Cardiac atrium fibroblast (primary cell): Measurements from ENCODE around the gene SYNE1. TPM values are rescaled to one million over a fixed set of nuclear protein-coding genes. Genes with fewer than 3 reads are reported as not detected.

Experiments
- total RNA-seq: library from RNA; depleted of rRNA; stranded (reverse); fragments of >200 nt; gene quantifications from 2 replicates; pipeline ENCODE4 v1.2.3, GENCODE V29; 2015

The SYNE1 gene, protein sequence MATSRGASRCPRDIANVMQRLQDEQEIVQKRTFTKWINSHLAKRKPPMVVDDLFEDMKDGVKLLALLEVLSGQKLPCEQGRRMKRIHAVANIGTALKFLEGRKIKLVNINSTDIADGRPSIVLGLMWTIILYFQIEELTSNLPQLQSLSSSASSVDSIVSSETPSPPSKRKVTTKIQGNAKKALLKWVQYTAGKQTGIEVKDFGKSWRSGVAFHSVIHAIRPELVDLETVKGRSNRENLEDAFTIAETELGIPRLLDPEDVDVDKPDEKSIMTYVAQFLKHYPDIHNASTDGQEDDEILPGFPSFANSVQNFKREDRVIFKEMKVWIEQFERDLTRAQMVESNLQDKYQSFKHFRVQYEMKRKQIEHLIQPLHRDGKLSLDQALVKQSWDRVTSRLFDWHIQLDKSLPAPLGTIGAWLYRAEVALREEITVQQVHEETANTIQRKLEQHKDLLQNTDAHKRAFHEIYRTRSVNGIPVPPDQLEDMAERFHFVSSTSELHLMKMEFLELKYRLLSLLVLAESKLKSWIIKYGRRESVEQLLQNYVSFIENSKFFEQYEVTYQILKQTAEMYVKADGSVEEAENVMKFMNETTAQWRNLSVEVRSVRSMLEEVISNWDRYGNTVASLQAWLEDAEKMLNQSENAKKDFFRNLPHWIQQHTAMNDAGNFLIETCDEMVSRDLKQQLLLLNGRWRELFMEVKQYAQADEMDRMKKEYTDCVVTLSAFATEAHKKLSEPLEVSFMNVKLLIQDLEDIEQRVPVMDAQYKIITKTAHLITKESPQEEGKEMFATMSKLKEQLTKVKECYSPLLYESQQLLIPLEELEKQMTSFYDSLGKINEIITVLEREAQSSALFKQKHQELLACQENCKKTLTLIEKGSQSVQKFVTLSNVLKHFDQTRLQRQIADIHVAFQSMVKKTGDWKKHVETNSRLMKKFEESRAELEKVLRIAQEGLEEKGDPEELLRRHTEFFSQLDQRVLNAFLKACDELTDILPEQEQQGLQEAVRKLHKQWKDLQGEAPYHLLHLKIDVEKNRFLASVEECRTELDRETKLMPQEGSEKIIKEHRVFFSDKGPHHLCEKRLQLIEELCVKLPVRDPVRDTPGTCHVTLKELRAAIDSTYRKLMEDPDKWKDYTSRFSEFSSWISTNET (N-terminal part only)
- total RNA-seq = 22.6 and 39.7 TPM in 2 replicates

DNA sequence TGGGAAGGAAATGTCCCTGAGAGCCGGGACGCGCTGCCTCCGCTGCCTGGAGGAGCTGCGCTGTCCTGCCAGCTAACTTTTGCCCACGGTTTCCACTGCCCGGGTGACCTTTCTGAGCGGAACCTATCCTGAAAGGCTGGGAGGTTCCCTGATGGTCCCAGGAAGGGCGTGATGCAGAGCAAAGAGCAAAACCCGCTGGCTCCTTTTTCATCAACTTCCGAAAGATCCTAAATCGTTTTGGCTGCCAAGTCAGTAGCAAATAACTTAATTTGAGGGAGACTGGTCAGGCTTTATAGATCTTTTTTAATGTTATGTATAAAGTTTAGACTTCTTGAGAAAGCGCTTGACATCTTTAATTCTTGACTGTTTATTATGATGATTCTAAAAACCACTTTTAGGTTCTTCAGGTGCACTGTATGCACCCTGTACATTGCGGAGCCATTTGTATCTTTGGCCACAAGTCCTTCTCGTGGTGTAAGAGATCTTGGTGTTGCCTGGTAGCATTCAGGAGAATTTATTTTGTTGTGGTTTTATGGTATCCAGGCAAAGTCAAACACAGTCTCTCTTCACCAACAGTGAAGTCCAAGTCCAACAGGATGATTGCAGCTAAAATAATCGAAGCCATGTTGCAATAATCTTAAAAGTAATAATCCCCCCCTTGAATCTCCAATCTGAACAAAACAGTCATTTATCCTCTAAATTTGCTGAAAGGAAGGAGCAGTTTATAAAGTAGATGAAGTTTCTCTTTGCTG, at the start of gene SYNE1:
TSS of gene SYNE1 (minus strand) at position 67 of the 752 bp plus-strand sequence. CDS start 9,031 bp downstream, outside the sequence.

Other genes starting within 250 kb of the SYNE1 start
- gene MYCT1, start 60.5 kb upstream of the SYNE1 start, total RNA-seq = 2.7 and 6.3 TPM in 2 replicates
- gene VIP, start 113.4 kb upstream of the SYNE1 start, total RNA-seq = not detected in 2 replicates